Prostate gland (tissue), 2 donors: ENCODE measurements around the gene SLC37A1.

Experiments
- CTCF ChIP-seq, 4 experiments: fragments of 200-600 bp in 2 of 4; fragments of 450-650 bp in 2 of 4; sonication (generic) in 2 of 4; IDR thresholded peaks; 1 replicate in 3 of 4; 2 replicates in 1 of 4; pipeline ENCODE4 v1.5.1; 2016 to 2019; ENCODE audit warnings: antibody characterized with exemption in 4 of 4, mild to moderate bottlenecking in 2 of 4, moderate library complexity in 2 of 4
- POLR2A ChIP-seq: fragments of 450-650 bp; IDR thresholded peaks from one replicate; pipeline ENCODE4 v1.6.1; 2016; ENCODE audit warnings: antibody characterized with exemption, mild to moderate bottlenecking
- POLR2AphosphoS5 ChIP-seq: sonication (generic); formaldehyde crosslinking; IDR thresholded peaks from one replicate; pipeline ENCODE4 v1.6.1; 2017; ENCODE audit warnings: antibody characterized with exemption

- TF ChIP-seq CTCF (IDR thresholded peaks at IDR 0.05) = peak in 1 of 4 experiments; percentile 31
- TF ChIP-seq POLR2A = no peak
- TF ChIP-seq POLR2AphosphoS5 = no peak
Observed at GRCh38 chr21:42495765-42496119, 17.9 kb upstream of the SLC37A1 start.
